Measurements from ENCODE around the gene ARHGAP19. TPM values are rescaled to one million over a fixed set of nuclear protein-coding genes. Genes with fewer than 3 reads are reported as not detected.

ARHGAP19 gene
- total and polyA plus RNA-seq, 2 donors (not counting 1 experiment from before 2014, with no cell fraction given) = 5.6 to 7.4 TPM

- Histone ChIP-seq H3K4me3 (replicated peaks in 1 of 4; ENCODE audit: control extremely low read depth in 1 of 4, insufficient read depth in 1 of 4, low read depth in 3 of 4, low read length in 4 of 4) (no peak overlapping the region), H3K9ac (ENCODE audit: insufficient read depth, low read length) (no peak overlapping the region), H3K27me3 (ENCODE audit: control insufficient read depth, insufficient read depth, low read length) (peaks cover 10% of the 10 kb centered on the region), H3K36me3 (ENCODE audit: control insufficient read depth, insufficient read depth, low read length) (no peaks in the 10 kb centered on the region), H3K9me3 (ENCODE audit: control insufficient read depth, insufficient read depth, low read depth, low read length) (no peaks in the 10 kb centered on the region), H3K79me2 (ENCODE audit: control insufficient read depth, insufficient read depth, low read length) (no peaks in the 10 kb centered on the region), H3K27ac (ENCODE audit: insufficient read depth, low read length) (no peak overlapping the region), H4K20me1 (ENCODE audit: control insufficient read depth, extremely low read depth, insufficient read depth, low read length) (no peaks in the 10 kb centered on the region), H3K4me1 (ENCODE audit: control insufficient read depth, extremely low read depth, insufficient read depth, low read length) (no peaks in the 10 kb centered on the region), H3K4me2 (ENCODE audit: extremely low read depth, insufficient read depth, low read length) (no peak overlapping the region), H2AFZ (ENCODE audit: low read length) (no peak overlapping the region)
- no peak for DNase-seq (ENCODE audit: low read depth in 2 of 2)
- TF ChIP-seq CTCF (conservative IDR thresholded peaks at IDR 0.05 in 1 of 2, IDR thresholded peaks at IDR 0.05 in 1 of 2; ENCODE audit: low read depth in 1 of 2, low read length in 2 of 2) (no peak), EZH2 (IDR thresholded peaks at IDR 0.05; ENCODE audit: low read length, missing control alignments) (no peak)
Measured at GRCh38 chr10:97175586-97175985, 116.9 kb downstream of the ARHGAP19 start.

- no peak for DNase-seq (ENCODE audit: low read depth in 2 of 2)
- Histone ChIP-seq H3K4me3 (replicated peaks in 1 of 4; ENCODE audit: control extremely low read depth in 1 of 4, insufficient read depth in 1 of 4, low read depth in 3 of 4, low read length in 4 of 4) (no peak overlapping the region), H3K27ac (ENCODE audit: insufficient read depth, low read length) (no peak overlapping the region), H2AFZ (ENCODE audit: low read length) (no peak overlapping the region), H3K4me2 (ENCODE audit: extremely low read depth, insufficient read depth, low read length) (no peak overlapping the region), H3K27me3 (ENCODE audit: control insufficient read depth, insufficient read depth, low read length) (peaks cover 8% of the 10 kb centered on the region), H4K20me1 (ENCODE audit: control insufficient read depth, extremely low read depth, insufficient read depth, low read length) (no peaks in the 10 kb centered on the region), H3K4me1 (ENCODE audit: control insufficient read depth, extremely low read depth, insufficient read depth, low read length) (no peaks in the 10 kb centered on the region), H3K9me3 (ENCODE audit: control insufficient read depth, insufficient read depth, low read depth, low read length) (no peaks in the 10 kb centered on the region), H3K9ac (ENCODE audit: insufficient read depth, low read length) (no peak overlapping the region), H3K79me2 (ENCODE audit: control insufficient read depth, insufficient read depth, low read length) (no peaks in the 10 kb centered on the region), H3K36me3 (ENCODE audit: control insufficient read depth, insufficient read depth, low read length) (no peaks in the 10 kb centered on the region)
- TF ChIP-seq EZH2 (IDR thresholded peaks at IDR 0.05; ENCODE audit: low read length, missing control alignments) (no peak), CTCF (conservative IDR thresholded peaks at IDR 0.05 in 1 of 2, IDR thresholded peaks at IDR 0.05 in 1 of 2; ENCODE audit: low read depth in 1 of 2, low read length in 2 of 2) (no peak)
Measured at GRCh38 chr10:97174941-97175340, 117.5 kb downstream of the ARHGAP19 start.

- DNase-seq (ENCODE audit: low read depth in 2 of 2) = no peak
- Histone ChIP-seq H2AFZ (ENCODE audit: low read length) (no peak overlapping the region), H3K4me3 (replicated peaks in 1 of 4; ENCODE audit: control extremely low read depth in 1 of 4, insufficient read depth in 1 of 4, low read depth in 3 of 4, low read length in 4 of 4) (no peak overlapping the region), H3K4me2 (ENCODE audit: extremely low read depth, insufficient read depth, low read length) (no peak overlapping the region), H3K9ac (ENCODE audit: insufficient read depth, low read length) (no peak overlapping the region), H3K36me3 (ENCODE audit: control insufficient read depth, insufficient read depth, low read length) (no peaks in the 10 kb centered on the region), H4K20me1 (ENCODE audit: control insufficient read depth, extremely low read depth, insufficient read depth, low read length) (no peaks in the 10 kb centered on the region), H3K27me3 (ENCODE audit: control insufficient read depth, insufficient read depth, low read length) (peaks cover 6% of the 10 kb centered on the region), H3K4me1 (ENCODE audit: control insufficient read depth, extremely low read depth, insufficient read depth, low read length) (no peaks in the 10 kb centered on the region), H3K27ac (ENCODE audit: insufficient read depth, low read length) (no peak overlapping the region), H3K79me2 (ENCODE audit: control insufficient read depth, insufficient read depth, low read length) (no peaks in the 10 kb centered on the region), H3K9me3 (ENCODE audit: control insufficient read depth, insufficient read depth, low read depth, low read length) (no peaks in the 10 kb centered on the region)
- no peak for TF ChIP-seq EZH2 (IDR thresholded peaks at IDR 0.05; ENCODE audit: low read length, missing control alignments)
- TF ChIP-seq CTCF (conservative IDR thresholded peaks at IDR 0.05 in 1 of 2, IDR thresholded peaks at IDR 0.05 in 1 of 2; ENCODE audit: low read depth in 1 of 2, low read length in 2 of 2) = no peak
Measured at GRCh38 chr10:97174276-97174775, 118.1 kb downstream of the ARHGAP19 start.
